Vagina (tissue), 2 donors: Measurements from ENCODE around the gene P4HTM. TPM values are rescaled to one million over a fixed set of nuclear protein-coding genes. Genes with fewer than 3 reads are reported as not detected.

ENCODE experiments used
- DNase-seq, 2 donors: peaks; one replicate each; pipeline ENCODE4 v3.0.0-alpha.2; 2017; ENCODE audit errors: extremely low spot score in 2 of 2
- H3K27ac ChIP-seq: fragments of 200-600 bp; sonication (generic); one replicate; pipeline ENCODE4 v1.5.1; 2019
- H3K27me3 ChIP-seq: fragments of 200-600 bp; sonication (generic); one replicate; pipeline ENCODE4 v1.5.1; 2019
- H3K36me3 ChIP-seq, 2 donors: fragments of 200-600 bp; sonication (generic); one replicate each; pipeline ENCODE4 v1.5.1; 2017 to 2019
- H3K4me1 ChIP-seq: fragments of 200-600 bp; sonication (generic); one replicate; pipeline ENCODE4 v1.5.1; 2019
- H3K4me3 ChIP-seq, 2 donors: fragments of 200-600 bp; sonication (generic); 1 replicate in 1 of 2; 2 replicates in 1 of 2; pipeline ENCODE4 v1.5.1; 2016 to 2019
- H3K9me3 ChIP-seq: fragments of 200-600 bp; sonication (generic); one replicate; pipeline ENCODE4 v1.5.1; 2019
- CTCF ChIP-seq, 3 experiments: fragments of 450-650 bp in 2 of 3; fragments of 200-600 bp in 1 of 3; sonication (generic) in 1 of 3; IDR thresholded peaks; one replicate each; pipeline ENCODE4 v1.5.1; 2017 to 2019; ENCODE audit warnings: antibody characterized with exemption in 3 of 3, mild to moderate bottlenecking in 2 of 3, moderate library complexity in 2 of 3
- POLR2A ChIP-seq, 2 donors: fragments of 450-650 bp; IDR thresholded peaks; one replicate each; pipeline ENCODE4 v1.6.1; 2017; ENCODE audit warnings: antibody characterized with exemption in 2 of 2, mild to moderate bottlenecking in 2 of 2, moderate library complexity in 2 of 2
- POLR2AphosphoS5 ChIP-seq, 2 donors: sonication (generic); formaldehyde crosslinking; IDR thresholded peaks; one replicate each; pipeline ENCODE4 v1.9.0; 2017; ENCODE audit warnings: antibody characterized with exemption in 2 of 2, mild to moderate bottlenecking in 2 of 2, low read depth in 1 of 2; ENCODE audit not compliant: insufficient read depth in 1 of 2
- intact Hi-C: fragments of 100-400 bp; cut with DNase I; formaldehyde crosslinking; loops from one replicate; pipeline ENCODE4 v1.15.1; 2023
- total RNA-seq: library from RNA; depleted of rRNA; stranded (reverse); fragments of >200 nt; gene quantifications from one replicate; pipeline ENCODE4 v1.2.3, GENCODE V29; 2016

The P4HTM gene
- total RNA-seq, 1 donor from 2014 or later: 43.5 TPM

- Histone ChIP-seq H3K4me3 (no peak overlapping the region), H3K27me3 (no peaks in the 10 kb centered on the region), H3K9me3 (no peaks in the 10 kb centered on the region), H3K4me1 (no peaks in the 10 kb centered on the region), H3K36me3 (peaks cover 6 to 62% of the 10 kb centered on the region in 2 donors), H3K27ac (no peak overlapping the region)
- intact Hi-C loops: no loop called here
- no peak for DNase-seq
- no peak for TF ChIP-seq POLR2A (IDR thresholded peaks at IDR 0.05)
- TF ChIP-seq POLR2AphosphoS5 (IDR thresholded peaks at IDR 0.05; ENCODE audit: insufficient read depth in 1 of 2, low read depth in 1 of 2): no peak
- TF ChIP-seq CTCF (IDR thresholded peaks at IDR 0.05): no peak
Observed at GRCh38 chr3:48982686-48983085, 7.4 kb upstream of the P4HTM start.

GRCh38 chr3:48983096-48983495 is 6.9 kb upstream of the P4HTM start:
- Histone ChIP-seq H3K4me1 (no peaks in the 10 kb centered on the region), H3K4me3 (no peak overlapping the region), H3K9me3 (no peaks in the 10 kb centered on the region), H3K27ac (no peak overlapping the region), H3K36me3 (peaks cover 6 to 59% of the 10 kb centered on the region in 2 donors), H3K27me3 (no peaks in the 10 kb centered on the region)
- no peak for TF ChIP-seq POLR2AphosphoS5 (IDR thresholded peaks at IDR 0.05; ENCODE audit: insufficient read depth in 1 of 2, low read depth in 1 of 2)
- TF ChIP-seq POLR2A (IDR thresholded peaks at IDR 0.05): no peak
- TF ChIP-seq CTCF (IDR thresholded peaks at IDR 0.05): no peak
- intact Hi-C loops: no loop called here
- DNase-seq: no peak

GRCh38 chr3:48984663-48985062 is 5.4 kb upstream of the P4HTM start:
- intact Hi-C loops: no loop called here
- peaks cover 6 to 48% of the 10 kb centered on the region in 2 donors for H3K36me3 ChIP-seq
- TF ChIP-seq POLR2A (IDR thresholded peaks at IDR 0.05) (no peak), POLR2AphosphoS5 (IDR thresholded peaks at IDR 0.05; ENCODE audit: insufficient read depth in 1 of 2, low read depth in 1 of 2) (no peak), CTCF (IDR thresholded peaks at IDR 0.05) (no peak)

GRCh38 chr3:48985831-48986376 is 4.1 kb upstream of the P4HTM start:
- peaks cover 0 to 35% of the 10 kb centered on the region in 2 donors for H3K36me3 ChIP-seq
- intact Hi-C loops: no loop called here
- no peak for TF ChIP-seq POLR2A (IDR thresholded peaks at IDR 0.05)
- no peak for TF ChIP-seq CTCF (IDR thresholded peaks at IDR 0.05)
- no peak for TF ChIP-seq POLR2AphosphoS5 (IDR thresholded peaks at IDR 0.05; ENCODE audit: insufficient read depth in 1 of 2, low read depth in 1 of 2)

More at GRCh38 chr3:48984663-48985062, 5.4 kb upstream of the P4HTM start:
- peaks cover 12% of the 10 kb centered on the region for H3K4me1 ChIP-seq
- no peak overlapping the region for H3K27ac ChIP-seq
- no peaks in the 10 kb centered on the region for H3K9me3 ChIP-seq
- no peaks in the 10 kb centered on the region for H3K27me3 ChIP-seq
- no peak overlapping the region for H3K4me3 ChIP-seq
- no peak for DNase-seq

GRCh38 chr3:48989126-48989795 is 780 bp upstream of the P4HTM start:
- no peak for DNase-seq
- intact Hi-C loops: no loop called here
- H3K27ac ChIP-seq: peak overlapping the region; percentile 95

More at GRCh38 chr3:48985831-48986376, 4.1 kb upstream of the P4HTM start:
- Histone ChIP-seq H3K27ac (no peak overlapping the region), H3K4me3 (no peak overlapping the region), H3K4me1 (peaks cover 17% of the 10 kb centered on the region), H3K27me3 (no peaks in the 10 kb centered on the region), H3K9me3 (no peaks in the 10 kb centered on the region)
- no peak for DNase-seq

More at GRCh38 chr3:48989126-48989795, 780 bp upstream of the P4HTM start:
- TF ChIP-seq POLR2AphosphoS5 (IDR thresholded peaks at IDR 0.05; ENCODE audit: insufficient read depth in 1 of 2, low read depth in 1 of 2) (no peak), POLR2A (IDR thresholded peaks at IDR 0.05) (no peak), CTCF (IDR thresholded peaks at IDR 0.05) (no peak)
- Histone ChIP-seq H3K27me3 (no peaks in the 10 kb centered on the region), H3K4me1 (peaks cover 33% of the 10 kb centered on the region), H3K4me3 (peak overlapping the region; percentile 64 to 92), H3K9me3 (no peaks in the 10 kb centered on the region), H3K36me3 (peaks cover 0 to 9% of the 10 kb centered on the region in 2 donors)
